GM19372 (cell line): ENCODE data around the gene NAP1L1.
"Not testable (repeated sequence)": the region's sequence is repeated elsewhere in the genome, so short reads cannot be mapped to it uniquely, and the experiment has no call there.

ENCODE experiments used
- ATAC-seq: cut with Tn5 transposase; IDR thresholded peaks from one replicate; pipeline ENCODE4 v1.9.1; 2021; ENCODE audit warnings: mild to moderate bottlenecking, low read depth, moderate library complexity; ENCODE audit not compliant: unreplicated experiment

The NAP1L1 gene

GRCh38 chr12:75996861-75997447, 87.5 kb downstream of the NAP1L1 start:
- ATAC-seq: no peak

DNA sequence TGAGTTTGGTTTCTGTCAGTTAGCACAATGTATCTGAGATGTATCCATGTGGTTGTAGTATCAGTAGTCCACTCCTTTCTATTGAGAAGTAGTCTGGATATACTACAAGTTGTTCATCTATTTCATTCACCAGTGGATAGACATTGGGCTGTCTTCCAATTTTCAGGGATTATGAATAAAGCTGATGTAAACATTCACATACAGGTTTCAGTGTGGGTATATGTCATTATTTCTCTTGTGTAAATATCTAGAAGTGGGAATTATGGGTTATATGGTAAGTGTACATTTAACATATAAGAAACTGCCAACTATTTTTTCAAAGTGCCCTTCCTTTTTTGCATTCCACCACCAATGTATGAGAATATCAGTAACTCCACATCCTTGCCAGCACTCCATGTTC, 88.8 kb downstream of the NAP1L1 start:
- no peak for ATAC-seq

- no peak for ATAC-seq
These were observed 90.3 kb downstream of the NAP1L1 start for GRCh38 chr12:75994069-75994740.

GRCh38 chr12:75991753-75992152, 92.7 kb downstream of the NAP1L1 start:
- ATAC-seq: no peak

DNA sequence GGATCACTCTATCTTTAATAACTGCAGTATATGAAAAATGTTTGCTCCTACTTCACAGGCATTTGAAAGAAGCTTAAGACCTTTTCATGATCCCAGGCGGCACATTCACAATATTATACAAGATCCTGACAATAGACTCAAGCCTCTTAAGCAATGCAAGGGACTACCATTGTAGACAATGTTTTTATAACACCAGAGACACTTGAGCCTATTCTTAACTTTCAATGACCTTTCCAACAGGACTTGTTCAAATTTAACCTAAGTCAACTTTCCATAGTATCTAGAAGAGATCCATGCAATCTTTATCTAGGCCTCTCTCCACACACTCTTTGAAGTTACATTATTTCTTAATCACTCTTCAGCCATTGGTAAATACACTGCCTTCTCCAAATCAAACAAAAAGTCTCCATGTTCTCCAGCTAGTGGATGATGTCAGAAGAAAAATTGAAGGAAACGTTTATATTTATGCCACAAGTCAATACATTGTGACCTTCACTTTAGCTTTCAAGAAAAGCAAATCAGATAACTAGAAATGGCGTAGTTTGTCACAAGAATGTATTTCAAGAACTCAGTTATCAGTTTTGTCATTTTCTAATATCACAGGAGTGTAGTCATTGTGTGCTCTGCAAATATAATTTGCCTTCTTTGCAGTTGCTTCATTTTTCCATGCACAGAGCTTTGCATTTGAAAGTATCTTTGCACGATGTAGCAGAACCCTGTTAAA, 94.1 kb downstream of the NAP1L1 start:
- no peak for ATAC-seq

- ATAC-seq: not testable (repeated sequence)
These were observed 96.8 kb downstream of the NAP1L1 start for GRCh38 chr12:75987709-75988108.
